Fibroblast of villous mesenchyme (primary cell): ENCODE results near the gene CFAP54. TPM values are rescaled to one million over a fixed set of nuclear protein-coding genes. Genes with fewer than 3 reads are reported as not detected.

Source experiments
- DNase-seq: peaks from one replicate; pipeline ENCODE4 v3.0.0-alpha.2; 2010; ENCODE audit warnings: low read depth
- H3K4me3 ChIP-seq: 2 replicates; pipeline ENCODE4 v1.5.1; 2011; ENCODE audit warnings: low read depth, mild to moderate bottlenecking, low read length
- CTCF ChIP-seq: IDR thresholded peaks from 2 replicates; pipeline ENCODE4 v1.5.1; 2012; ENCODE audit warnings: low read depth, mild to moderate bottlenecking, low read length; ENCODE audit not compliant: insufficient read depth
- total RNA-seq: library from RNA; depleted of rRNA; stranded (reverse); fragments of >200 nt; gene quantifications from 2 replicates; pipeline ENCODE4 v1.2.3, GENCODE V29; 2012

CFAP54 gene
- total RNA-seq, 1 donor: 0.86 TPM

GRCh38 chr12:96521895-96522682 is 32.7 kb downstream of the CFAP54 start:
- TF ChIP-seq CTCF: no peak
- no peak for DNase-seq
- no peak overlapping the region for H3K4me3 ChIP-seq

GRCh38 chr12:96522690-96523089 is 33.3 kb downstream of the CFAP54 start:
- H3K4me3 ChIP-seq: no peak overlapping the region
- DNase-seq: no peak
- no peak for TF ChIP-seq CTCF

GRCh38 chr12:96526110-96526509 is 36.7 kb downstream of the CFAP54 start:
- no peak overlapping the region for H3K4me3 ChIP-seq
- TF ChIP-seq CTCF: no peak
- DNase-seq: no peak

- no peak for TF ChIP-seq CTCF
- DNase-seq: no peak
- H3K4me3 ChIP-seq: no peak overlapping the region
These were observed 40.5 kb downstream of the CFAP54 start for GRCh38 chr12:96529912-96530311.

- DNase-seq: no peak
- no peak overlapping the region for H3K4me3 ChIP-seq
- TF ChIP-seq CTCF: no peak
These were observed 45.0 kb downstream of the CFAP54 start for GRCh38 chr12:96534339-96534738.

GRCh38 chr12:96548384-96548783 is 59.0 kb downstream of the CFAP54 start:
- DNase-seq: no peak
- H3K4me3 ChIP-seq: no peak overlapping the region
- TF ChIP-seq CTCF: no peak

GRCh38 chr12:96549341-96549740 is 60.0 kb downstream of the CFAP54 start:
- no peak for TF ChIP-seq CTCF
- no peak for DNase-seq
- H3K4me3 ChIP-seq: no peak overlapping the region
